BLaER1 treated with 17β-estradiol and CSF1 and Interleukin-3, amounts not matched to agents 10 nM and 100 nM (cell line): ENCODE data around the gene PSMA6.
"Not testable (repeated sequence)": the region's sequence is repeated elsewhere in the genome, so short reads cannot be mapped to it uniquely, and the experiment has no call there.

ENCODE experiments used
- H3K27ac ChIP-seq, 11 experiments: shearing (Covaris generic); formaldehyde crosslinking; 2 replicates each; pipeline ENCODE4 v1.8.1; 2022
- H3K27me3 ChIP-seq, 11 experiments: shearing (Covaris generic); formaldehyde crosslinking; 2 replicates each; pipeline ENCODE4 v1.8.1; 2022
- H3K36me3 ChIP-seq, 11 experiments: shearing (Covaris generic); formaldehyde crosslinking; 2 replicates each; pipeline ENCODE4 v1.8.1; 2022
- H3K4me1 ChIP-seq, 10 experiments: shearing (Covaris generic); formaldehyde crosslinking; 2 replicates each; pipeline ENCODE4 v1.8.1; 2022
- H3K4me2 ChIP-seq, 11 experiments: shearing (Covaris generic); formaldehyde crosslinking; 2 replicates each; pipeline ENCODE4 v1.8.1; 2022
- H3K4me3 ChIP-seq, 10 experiments: shearing (Covaris generic); formaldehyde crosslinking; 2 replicates each; pipeline ENCODE4 v1.8.1; 2022
- H3K9ac ChIP-seq, 11 experiments: shearing (Covaris generic); formaldehyde crosslinking; 2 replicates each; pipeline ENCODE4 v1.8.1; 2022
- H3K9me3 ChIP-seq, 11 experiments: shearing (Covaris generic); formaldehyde crosslinking; replicated peaks in 1 of 11; 2 replicates each; pipeline ENCODE4 v1.8.1; 2022
- H4K20me1 ChIP-seq, 11 experiments: shearing (Covaris generic); formaldehyde crosslinking; 2 replicates each; pipeline ENCODE4 v1.8.1; 2022
- Cebpa-rat ChIP-seq, 11 experiments: shearing (Covaris generic); IDR thresholded peaks; 2 replicates each; pipeline ENCODE4 v1.8.1; 2022

The PSMA6 gene

DNA sequence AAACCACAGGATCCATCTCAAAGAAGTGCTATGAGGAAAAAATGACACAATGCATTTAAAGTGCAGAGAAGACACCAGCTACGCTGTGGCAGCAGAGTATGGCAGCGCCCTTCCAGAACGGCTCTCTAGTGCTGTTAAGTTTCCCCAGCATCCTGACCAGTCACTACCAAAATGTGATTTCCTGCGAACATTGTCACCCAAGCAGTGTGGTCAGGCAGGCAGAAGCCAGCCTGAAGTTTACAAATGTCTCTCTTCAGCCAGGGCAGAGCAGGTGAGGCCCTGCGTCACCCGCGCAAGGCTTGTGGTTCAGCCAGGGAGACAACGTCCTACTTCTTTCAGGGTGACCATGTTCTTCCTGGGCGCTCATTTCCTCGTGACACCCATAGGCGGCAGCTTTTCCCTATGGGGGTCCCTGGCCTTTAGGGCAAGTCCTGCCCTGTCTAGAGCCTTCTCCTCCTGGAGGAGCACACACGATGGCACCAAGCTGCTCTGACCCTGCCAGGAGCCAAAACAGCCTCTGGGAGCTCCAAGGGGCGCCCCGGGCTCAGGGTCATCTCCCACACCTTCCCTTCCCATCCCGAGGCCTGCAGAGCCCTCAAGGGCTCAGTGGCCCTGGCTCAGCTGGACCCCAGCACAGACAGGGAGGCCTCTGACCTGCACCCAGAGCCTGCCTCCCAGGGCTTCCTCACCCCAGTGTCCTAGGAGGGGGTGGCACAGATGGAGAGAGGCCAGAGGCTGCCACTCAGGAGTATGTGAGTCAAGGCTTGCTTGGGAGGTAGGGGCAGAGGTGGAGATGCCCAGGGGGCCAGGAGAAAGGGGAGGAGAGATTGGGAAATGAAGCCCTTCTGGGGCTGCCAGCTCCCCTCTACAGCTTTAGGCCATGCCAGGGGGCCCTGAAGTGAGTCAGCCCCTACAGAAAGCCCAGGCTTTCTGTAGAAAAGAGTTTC lies 41.9 kb downstream of the PSMA6 start:
- H3K4me3 ChIP-seq, result no peak overlapping the region
- no peak for TF ChIP-seq Cebpa-rat (IDR thresholded peaks at IDR 0.05)
- peak overlapping the region; percentile 0 to 58 (median 42); a peak in 16 of 22 replicates for H3K27ac ChIP-seq
- H3K36me3 ChIP-seq, result no peaks in the 10 kb centered on the region
- no peaks in the 10 kb centered on the region for H3K27me3 ChIP-seq
- peak overlapping the region in 10 of 11 experiments; percentile 7 to 60 (median 26); a peak in 11 of 22 replicates for H3K9ac ChIP-seq
- no peaks in the 10 kb centered on the region for H3K9me3 ChIP-seq
- no peaks in the 10 kb centered on the region for H4K20me1 ChIP-seq
- H3K4me2 ChIP-seq, result peak overlapping the region; percentile 59 to 89 (median 75)
- H3K4me1 ChIP-seq, result peaks cover 59 to 86% (median 66%) of the 10 kb centered on the region in 10 experiments

DNA sequence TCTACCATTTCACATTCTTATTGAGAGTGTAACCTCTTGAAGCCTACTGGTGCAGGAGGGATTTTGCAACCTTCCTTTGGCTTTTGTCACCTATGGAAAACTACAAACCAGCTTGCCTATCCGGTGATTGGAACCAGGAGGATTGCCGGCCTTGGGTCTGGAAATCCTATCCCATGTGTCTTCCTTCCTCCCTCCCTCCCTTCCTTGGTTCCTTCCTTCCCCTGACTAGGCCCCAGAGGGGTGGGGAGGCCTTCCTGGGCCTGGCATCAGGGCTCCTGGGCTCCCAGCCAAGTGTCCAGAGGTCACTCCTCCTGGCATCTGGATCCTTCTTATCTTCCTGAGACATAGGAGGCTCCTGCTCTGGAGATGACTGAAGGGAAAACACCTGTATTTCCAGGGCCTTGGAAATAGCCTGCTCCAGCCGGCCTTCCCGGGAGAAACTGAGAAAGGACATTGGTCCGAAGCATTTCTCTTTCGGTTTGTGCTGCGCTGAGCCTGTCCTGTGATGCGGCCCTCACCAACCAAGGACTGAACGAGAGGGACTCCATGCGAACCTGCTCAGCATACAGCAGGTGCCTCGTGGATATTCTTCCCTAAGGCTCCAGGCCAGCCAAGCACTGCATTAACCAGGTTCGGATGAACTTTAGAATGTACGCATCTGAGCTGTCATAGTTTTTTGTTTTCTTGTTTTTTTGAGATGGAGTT lies 43.4 kb downstream of the PSMA6 start:
- H3K27ac ChIP-seq, result peak overlapping the region in 3 of 11 experiments; percentile 16 to 41 (median 36); a peak in 2 of 22 replicates
- H3K4me3 ChIP-seq, result no peak overlapping the region
- H3K9ac ChIP-seq, result peak overlapping the region in 1 of 11 experiments; percentile 21; a peak in 1 of 22 replicates
- peak overlapping the region in 8 of 11 experiments; percentile 1 to 96 (median 40); a peak in 10 of 22 replicates for H3K4me2 ChIP-seq
- H3K9me3 ChIP-seq, result no peaks in the 10 kb centered on the region
- no peaks in the 10 kb centered on the region for H3K27me3 ChIP-seq
- no peak for TF ChIP-seq Cebpa-rat (IDR thresholded peaks at IDR 0.05)
- no peaks in the 10 kb centered on the region for H4K20me1 ChIP-seq
- no peaks in the 10 kb centered on the region for H3K36me3 ChIP-seq
- peaks cover 74 to 100% (median 81%) of the 10 kb centered on the region in 10 experiments for H3K4me1 ChIP-seq

DNA sequence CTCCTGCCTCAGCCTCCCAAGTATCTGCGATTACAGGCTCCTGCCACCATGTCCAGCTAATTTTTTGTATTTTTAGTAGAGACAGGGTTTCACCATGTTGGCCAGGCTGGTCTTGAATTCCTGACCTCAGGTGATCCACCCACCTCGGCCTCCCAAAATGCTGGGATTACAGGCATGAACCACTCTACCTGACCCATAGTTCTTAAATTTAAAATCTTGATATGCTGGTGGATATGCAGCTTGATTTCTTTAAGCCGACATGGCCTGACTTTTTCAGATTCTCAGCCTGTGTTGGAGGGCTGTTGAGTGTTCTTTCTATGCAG lies 44.0 kb downstream of the PSMA6 start:
- not testable (repeated sequence) for H3K4me3 ChIP-seq, H4K20me1 ChIP-seq, H3K27me3 ChIP-seq, H3K36me3 ChIP-seq, H3K9ac ChIP-seq, H3K9me3 ChIP-seq
- Histone ChIP-seq H3K27ac (peak overlapping the region in 3 of 11 experiments; percentile 13 to 55 (median 35); a peak in 3 of 22 replicates), H3K4me2 (peak overlapping the region in 7 of 11 experiments; percentile 45 to 96 (median 68); a peak in 12 of 22 replicates), H3K4me1 (peaks cover 80 to 100% (median 87%) of the 10 kb centered on the region in 10 experiments)

DNA sequence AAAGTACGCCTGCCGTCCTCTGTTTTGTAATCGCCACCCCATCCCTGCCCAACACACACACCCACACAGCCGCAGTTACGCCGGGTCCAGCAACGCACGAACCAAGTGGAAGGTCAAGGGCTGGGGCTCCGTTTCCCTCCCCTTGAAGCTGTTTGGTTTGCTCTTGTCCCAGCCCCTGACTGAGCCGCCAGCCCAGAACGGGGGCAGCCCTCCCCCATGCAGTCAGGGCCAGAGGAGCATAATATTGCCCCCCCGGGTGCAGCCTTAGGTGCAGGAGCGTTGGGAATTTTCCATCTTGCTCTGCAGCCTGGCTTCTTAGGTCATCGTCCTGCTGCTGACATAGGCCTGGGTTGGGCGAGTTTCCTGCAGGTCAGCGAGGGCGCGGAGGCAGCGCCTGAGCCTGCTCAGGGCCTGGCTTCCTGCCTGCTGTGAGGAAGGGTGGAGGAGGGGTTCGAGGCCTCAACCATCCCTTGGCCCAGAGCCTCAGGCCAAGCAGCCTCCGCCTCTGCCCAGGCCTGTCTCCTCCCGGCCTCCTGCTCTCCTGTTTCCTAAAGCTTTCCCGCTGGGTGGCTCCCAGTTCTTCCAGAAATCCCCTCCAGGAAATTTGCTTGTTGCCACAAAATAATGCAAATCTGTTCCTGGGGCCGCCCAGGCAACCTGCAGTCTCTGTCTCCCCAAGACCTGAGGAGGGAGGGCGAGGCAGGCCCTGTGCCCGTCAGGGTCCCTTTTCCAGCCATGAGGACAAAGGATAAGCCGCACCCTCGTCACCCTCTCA lies 44.5 kb downstream of the PSMA6 start:
- H3K4me2 ChIP-seq, result peak overlapping the region; percentile 34 to 96 (median 54); a peak in 21 of 22 replicates
- no peaks in the 10 kb centered on the region for H3K9me3 ChIP-seq
- H3K4me1 ChIP-seq, result peaks cover 82 to 100% (median 88%) of the 10 kb centered on the region in 10 experiments
- no peak overlapping the region for H3K4me3 ChIP-seq
- peak overlapping the region in 4 of 11 experiments; percentile 5 to 28 (median 23); a peak in 6 of 22 replicates for H3K9ac ChIP-seq
- TF ChIP-seq Cebpa-rat (IDR thresholded peaks at IDR 0.05), result no peak
- H3K27me3 ChIP-seq, result no peaks in the 10 kb centered on the region
- no peaks in the 10 kb centered on the region for H3K36me3 ChIP-seq
- peak overlapping the region in 9 of 11 experiments; percentile 7 to 55 (median 37); a peak in 12 of 22 replicates for H3K27ac ChIP-seq
- H4K20me1 ChIP-seq, result no peaks in the 10 kb centered on the region

DNA sequence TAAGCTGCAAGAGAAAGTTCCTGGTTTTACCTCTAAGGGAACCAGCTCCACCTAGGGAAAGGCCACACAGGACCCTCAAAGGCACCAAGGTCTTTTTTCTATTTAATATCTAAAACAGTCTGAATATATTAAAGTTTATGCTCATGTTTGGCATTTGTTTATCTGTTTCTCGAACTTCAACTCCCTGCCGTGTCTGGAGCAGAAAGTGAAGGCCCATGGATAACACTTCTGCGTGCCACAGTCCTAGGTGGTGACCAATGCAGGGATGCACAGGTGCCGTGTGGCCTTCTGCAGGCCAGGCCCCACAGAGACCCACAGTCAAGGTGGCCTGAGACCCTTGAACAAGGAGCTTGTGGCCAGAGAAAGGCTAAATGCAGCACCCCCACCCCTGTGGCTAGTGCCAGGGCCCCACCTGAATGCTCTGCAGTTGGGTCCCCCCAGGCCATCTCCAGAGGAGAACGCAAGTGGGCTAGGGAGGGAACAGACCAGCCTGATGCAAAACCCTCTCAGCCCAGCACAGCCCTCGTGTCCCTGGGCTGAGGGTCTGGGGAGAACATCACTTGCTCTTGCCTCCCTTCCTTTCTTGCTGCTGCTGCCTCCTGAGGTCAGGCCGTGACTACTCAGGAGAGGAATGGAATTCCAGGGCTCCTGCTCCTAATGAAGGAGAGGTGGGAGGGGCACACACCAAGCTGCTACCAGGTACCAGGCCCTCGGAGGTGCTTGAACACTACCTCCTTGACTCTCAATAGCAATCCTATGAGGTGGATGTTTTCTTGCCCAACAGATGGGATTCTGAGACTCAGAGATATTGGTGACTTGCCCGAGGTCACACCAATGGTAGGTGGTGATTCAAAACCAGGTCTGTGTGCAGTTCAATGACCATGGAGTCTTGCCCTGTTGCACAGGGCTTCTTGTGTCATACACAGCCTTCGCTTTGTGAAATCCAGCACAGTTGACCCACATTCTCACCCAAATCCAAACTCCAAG lies 45.4 kb downstream of the PSMA6 start:
- no peaks in the 10 kb centered on the region for H4K20me1 ChIP-seq
- peaks cover 82 to 100% (median 88%) of the 10 kb centered on the region in 10 experiments for H3K4me1 ChIP-seq
- peak overlapping the region in 9 of 11 experiments; percentile 7 to 55 (median 42); a peak in 11 of 22 replicates for H3K27ac ChIP-seq
- H3K36me3 ChIP-seq, result no peaks in the 10 kb centered on the region
- peak overlapping the region in 10 of 11 experiments; percentile 5 to 96 (median 56); a peak in 13 of 22 replicates for H3K4me2 ChIP-seq
- no peaks in the 10 kb centered on the region for H3K27me3 ChIP-seq
- peak overlapping the region in 4 of 11 experiments; percentile 5 to 28 (median 23); a peak in 6 of 22 replicates for H3K9ac ChIP-seq
- H3K4me3 ChIP-seq, result no peak overlapping the region
- TF ChIP-seq Cebpa-rat (IDR thresholded peaks at IDR 0.05), result no peak
- H3K9me3 ChIP-seq, result no peaks in the 10 kb centered on the region

DNA sequence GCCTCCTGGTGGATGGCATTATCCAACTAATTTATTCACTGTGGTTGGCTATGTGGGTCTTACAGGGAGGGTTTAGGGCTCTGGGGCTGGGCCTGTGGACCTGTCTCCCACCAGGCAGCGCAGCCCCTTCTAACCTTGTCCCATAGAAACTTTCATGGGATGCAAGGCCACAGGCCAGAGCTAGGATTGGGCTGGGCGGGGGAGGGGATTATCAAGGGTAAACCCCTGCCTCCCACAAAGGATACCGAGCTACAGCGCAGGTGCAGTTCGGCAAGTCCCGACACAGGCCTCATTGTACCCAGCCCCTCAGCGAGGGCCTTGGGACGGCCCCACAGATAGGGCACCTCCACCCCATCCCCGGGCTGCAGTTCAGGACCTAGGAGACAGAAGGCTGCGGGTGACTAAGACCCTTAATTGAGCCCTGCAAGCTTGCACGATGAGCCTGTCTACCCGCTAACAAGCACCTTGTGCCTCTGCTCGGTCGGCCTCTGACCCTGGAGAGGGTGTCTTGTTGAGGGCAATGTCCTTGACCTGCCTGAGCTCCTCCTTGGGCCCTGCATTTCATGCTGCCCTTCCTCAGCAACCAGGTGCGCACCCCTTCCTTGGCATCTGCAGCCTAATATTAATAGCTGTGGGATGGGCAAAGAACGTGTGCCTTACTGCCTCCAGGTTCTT lies 46.7 kb downstream of the PSMA6 start:
- peak overlapping the region in 2 of 11 experiments; percentile 71 to 78; a peak in 4 of 22 replicates for H3K9ac ChIP-seq
- no peak overlapping the region for H3K4me3 ChIP-seq

DNA sequence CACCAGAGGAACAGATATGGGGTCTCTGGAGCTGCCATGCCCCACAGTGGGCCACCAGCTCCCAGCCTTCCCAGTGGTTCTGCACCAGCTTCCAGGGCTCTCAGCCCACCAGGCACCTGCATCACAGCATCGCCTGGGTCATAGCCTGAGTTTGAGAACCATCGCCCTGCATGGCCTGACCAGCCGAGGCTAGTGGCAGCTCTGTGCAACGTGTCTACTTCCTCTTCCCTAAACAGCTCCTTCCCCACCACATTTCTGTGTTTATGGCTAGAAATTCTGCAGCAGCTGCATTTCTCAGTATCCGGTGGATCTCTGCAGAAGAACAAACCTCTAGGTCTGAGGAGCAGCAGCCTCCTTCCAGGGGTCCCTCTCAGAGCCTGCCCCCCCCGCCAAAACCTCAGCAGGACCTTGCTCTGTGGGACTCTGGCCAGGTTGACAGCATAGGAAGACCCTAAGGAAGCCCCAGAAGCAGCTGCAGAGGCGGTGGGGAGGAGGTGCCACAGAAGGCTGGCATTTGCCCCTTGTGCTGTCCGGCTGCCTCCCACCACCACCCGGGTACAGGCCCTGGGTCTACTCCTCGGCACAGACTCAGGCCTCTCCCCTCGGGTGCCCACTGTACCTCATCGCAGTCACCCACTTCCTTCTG lies 47.7 kb downstream of the PSMA6 start:
- peak overlapping the region; percentile 89 to 99 (median 96) for H3K4me2 ChIP-seq
- no peaks in the 10 kb centered on the region for H3K36me3 ChIP-seq
- peak overlapping the region in 8 of 10 experiments; percentile 3 to 53 (median 35); a peak in 10 of 20 replicates for H3K4me3 ChIP-seq
- H3K27me3 ChIP-seq, result no peaks in the 10 kb centered on the region
- no peaks in the 10 kb centered on the region for H3K9me3 ChIP-seq
- TF ChIP-seq Cebpa-rat (IDR thresholded peaks at IDR 0.05), result 0 out of 22 replicates have a peak, but pooled peaks of 1 of the 11 experiments have one; percentile 13
- H3K4me1 ChIP-seq, result peaks cover 82 to 100% (median 89%) of the 10 kb centered on the region in 10 experiments
- no peaks in the 10 kb centered on the region for H4K20me1 ChIP-seq
- H3K9ac ChIP-seq, result peak overlapping the region; percentile 46 to 80 (median 70); a peak in 21 of 22 replicates
- peak overlapping the region; percentile 57 to 89 (median 80) for H3K27ac ChIP-seq

More for the DNA sequence above, 46.7 kb downstream of the PSMA6 start:
- H3K4me1 ChIP-seq, result peaks cover 78 to 100% (median 86%) of the 10 kb centered on the region in 10 experiments
- no peaks in the 10 kb centered on the region for H3K9me3 ChIP-seq
- no peaks in the 10 kb centered on the region for H3K36me3 ChIP-seq
- no peaks in the 10 kb centered on the region for H3K27me3 ChIP-seq
- no peak for TF ChIP-seq Cebpa-rat (IDR thresholded peaks at IDR 0.05)
- H3K27ac ChIP-seq, result peak overlapping the region in 8 of 11 experiments; percentile 57 to 89 (median 80); a peak in 16 of 22 replicates
- peak overlapping the region; percentile 89 to 99 (median 96) for H3K4me2 ChIP-seq
- no peaks in the 10 kb centered on the region for H4K20me1 ChIP-seq
